Trophoblast cell (in vitro differentiated cells and primary cell): Measurements from ENCODE around the gene PIM3.

Experiments used
- DNase-seq, 2 donors: peaks; one replicate each; pipeline ENCODE4 v3.0.0-alpha.2; 2016
- H2AFZ ChIP-seq: 2 replicates; pipeline ENCODE4 v1.6.1; 2013; ENCODE audit warnings: low read length, moderate library complexity, mild to moderate bottlenecking; ENCODE audit not compliant: insufficient read depth, poor library complexity
- H2AK5ac ChIP-seq: 2 replicates; pipeline ENCODE4 v1.6.1; 2013; ENCODE audit warnings: mild to moderate bottlenecking, low read length
- H2BK120ac ChIP-seq: 2 replicates; pipeline ENCODE4 v1.6.1; 2013; ENCODE audit warnings: low read length, mild to moderate bottlenecking, moderate library complexity; ENCODE audit not compliant: insufficient read depth, poor library complexity
- H2BK12ac ChIP-seq: 2 replicates; pipeline ENCODE4 v1.6.1; 2013; ENCODE audit warnings: mild to moderate bottlenecking, low read length, moderate library complexity
- H2BK5ac ChIP-seq: 2 replicates; pipeline ENCODE4 v1.6.1; 2013; ENCODE audit warnings: low read length, low read depth, moderate library complexity, mild to moderate bottlenecking; ENCODE audit not compliant: poor library complexity
- H3K14ac ChIP-seq: 2 replicates; pipeline ENCODE4 v1.6.1; 2013; ENCODE audit warnings: mild to moderate bottlenecking, low read length
- H3K18ac ChIP-seq: 2 replicates; pipeline ENCODE4 v1.6.1; 2013; ENCODE audit warnings: mild to moderate bottlenecking, low read length
- H3K23ac ChIP-seq: 2 replicates; pipeline ENCODE4 v1.6.1; 2013; ENCODE audit warnings: low read length
- H3K27ac ChIP-seq: 2 replicates; pipeline ENCODE4 v1.5.1; 2013; ENCODE audit warnings: low read depth, mild to moderate bottlenecking, inconsistent platforms, low read length, moderate library complexity
- H3K27me3 ChIP-seq: 2 replicates; pipeline ENCODE4 v1.6.1; 2013; ENCODE audit warnings: inconsistent platforms, mild to moderate bottlenecking, low read length, moderate library complexity; ENCODE audit not compliant: insufficient read depth
- H3K36me3 ChIP-seq, 2 experiments: 1 replicate in 1 of 2; 2 replicates in 1 of 2; pipeline ENCODE4 v1.6.1; 2013; ENCODE audit warnings: low read length in 2 of 2, mild to moderate bottlenecking in 2 of 2, moderate library complexity in 1 of 2; ENCODE audit not compliant: insufficient read depth in 2 of 2, control insufficient read depth in 1 of 2
- H3K4ac ChIP-seq: 2 replicates; pipeline ENCODE4 v1.6.1; 2013; ENCODE audit warnings: low read depth, mild to moderate bottlenecking, low read length, moderate library complexity
- H3K4me1 ChIP-seq, 2 experiments: 1 replicate in 1 of 2; 2 replicates in 1 of 2; pipeline ENCODE4 v1.6.1; 2013; ENCODE audit warnings: low read length in 2 of 2, mild to moderate bottlenecking in 2 of 2, moderate library complexity in 1 of 2; ENCODE audit not compliant: insufficient read depth in 2 of 2, control insufficient read depth in 1 of 2
- H3K4me2 ChIP-seq: 2 replicates; pipeline ENCODE4 v1.6.1; 2013; ENCODE audit warnings: inconsistent platforms, mild to moderate bottlenecking, low read length, moderate library complexity
- H3K4me3 ChIP-seq: 2 replicates; pipeline ENCODE4 v1.5.1; 2013; ENCODE audit warnings: mild to moderate bottlenecking, low read depth, low read length, inconsistent platforms
- H3K79me1 ChIP-seq: one replicate; pipeline ENCODE4 v1.6.1; 2013; ENCODE audit warnings: low read length
- H3K79me2 ChIP-seq: 2 replicates; pipeline ENCODE4 v1.6.1; 2013; ENCODE audit warnings: low read length, mild to moderate bottlenecking; ENCODE audit not compliant: control insufficient read depth, insufficient read depth, poor library complexity
- H3K9ac ChIP-seq: 2 replicates; pipeline ENCODE4 v1.6.1; 2013; ENCODE audit warnings: mild to moderate bottlenecking, low read length
- H3K9me3 ChIP-seq: 2 replicates; pipeline ENCODE4 v1.6.1; 2013; ENCODE audit warnings: low read depth, mild to moderate bottlenecking, control low read depth, inconsistent platforms, low read length; ENCODE audit not compliant: insufficient read depth
- H4K12ac ChIP-seq: 2 replicates; pipeline ENCODE4 v1.6.1; 2013; ENCODE audit warnings: low read depth, mild to moderate bottlenecking, low read length, moderate library complexity
- H4K8ac ChIP-seq: 2 replicates; pipeline ENCODE4 v1.6.1; 2013; ENCODE audit warnings: low read depth, mild to moderate bottlenecking, low read length, moderate library complexity
- H4K91ac ChIP-seq: one replicate; pipeline ENCODE4 v1.6.1; 2013; ENCODE audit warnings: low read depth, mild to moderate bottlenecking, low read length, moderate library complexity
- WGBS: extraction: QIAGEN DNeasy Blood & Tissue Kit; methylation state at CpG from one replicate; pipeline ENCODE4 v1.1.7; 2013; ENCODE audit warnings: missing lambda C conversion rate; ENCODE audit not compliant: insufficient read length, insufficient coverage; ENCODE audit errors: extremely low coverage; 5-methylcytosine and 5-hydroxymethylcytosine counted together

Gene PIM3

GRCh38 chr22:49918911-49919881, 41.4 kb upstream of the PIM3 start:
- WGBS, result no CpG with 5 or more reads among the region's 47 CpGs
- peaks cover 11% of the 10 kb centered on the region for H3K79me1 ChIP-seq

DNA sequence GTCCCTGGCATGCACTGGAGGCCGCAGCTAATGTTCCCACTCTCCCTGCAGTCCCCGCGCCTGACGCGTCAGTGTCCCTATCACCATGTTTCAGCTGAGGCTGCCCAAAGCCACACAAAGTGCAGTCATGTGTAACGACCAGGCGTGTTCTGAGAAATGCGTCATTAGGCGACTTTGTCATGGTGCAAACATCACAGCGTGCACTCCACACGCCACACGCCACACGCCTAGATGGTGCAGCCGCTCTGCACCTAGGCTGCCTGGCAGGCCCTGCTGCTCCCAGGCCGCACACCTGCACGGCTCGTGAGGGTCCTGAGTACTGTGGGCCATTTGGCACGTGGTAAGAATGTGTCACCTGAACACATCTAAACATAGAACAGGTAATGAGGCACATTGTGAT, 39.7 kb upstream of the PIM3 start:
- H3K14ac ChIP-seq, result no peak overlapping the region
- H2BK5ac ChIP-seq, result no peak overlapping the region
- WGBS, result no CpG with 5 or more reads among the region's 18 CpGs
- H3K79me2 ChIP-seq, result peaks cover 8% of the 10 kb centered on the region
- H2AK5ac ChIP-seq, result no peak overlapping the region
- peaks cover 5 to 12% of the 10 kb centered on the region in 2 experiments for H3K4me1 ChIP-seq
- no peak overlapping the region for H3K4ac ChIP-seq
- no peak overlapping the region for H2BK120ac ChIP-seq
- H3K23ac ChIP-seq, result no peak overlapping the region
- H3K27me3 ChIP-seq, result no peaks in the 10 kb centered on the region
- DNase-seq, result no peak
- peaks cover 11% of the 10 kb centered on the region for H3K79me1 ChIP-seq
- no peak overlapping the region for H4K8ac ChIP-seq
- H3K18ac ChIP-seq, result no peak overlapping the region
- H2BK12ac ChIP-seq, result no peak overlapping the region
- no peak overlapping the region for H2AFZ ChIP-seq
- H3K4me2 ChIP-seq, result no peak overlapping the region
- no peak overlapping the region for H3K27ac ChIP-seq
- peaks cover 2% of the 10 kb centered on the region for H3K9me3 ChIP-seq
- no peak overlapping the region for H4K91ac ChIP-seq
- H3K4me3 ChIP-seq, result no peak overlapping the region
- H4K12ac ChIP-seq, result no peak overlapping the region
- no peak overlapping the region for H3K9ac ChIP-seq
- H3K36me3 ChIP-seq, result peaks cover 30 to 35% of the 10 kb centered on the region in 2 experiments

More at GRCh38 chr22:49918911-49919881, 41.4 kb upstream of the PIM3 start:
- Histone ChIP-seq H3K27ac (peak overlapping the region; percentile 10), H2AFZ (peak overlapping the region; percentile 6), H2BK12ac (no peak overlapping the region), H4K91ac (peak overlapping the region; percentile 45), H4K12ac (peak overlapping the region; percentile 50), H3K4ac (peak overlapping the region; percentile 7), H3K4me3 (peak overlapping the region; percentile 89), H4K8ac (peak overlapping the region; percentile 51), H3K79me2 (peaks cover 8% of the 10 kb centered on the region), H3K9me3 (peaks cover 2% of the 10 kb centered on the region), H3K4me2 (peak overlapping the region; percentile 87), H3K9ac (peak overlapping the region; percentile 91), H3K14ac (peak overlapping the region; percentile 87), H3K23ac (no peak overlapping the region), H2BK120ac (peak overlapping the region; percentile 73), H2BK5ac (peak overlapping the region; percentile 4), H3K27me3 (no peaks in the 10 kb centered on the region), H2AK5ac (peak overlapping the region; percentile 1), H3K4me1 (peaks cover 5 to 12% of the 10 kb centered on the region in 2 experiments), H3K18ac (peak overlapping the region; percentile 26), H3K36me3 (peaks cover 20 to 25% of the 10 kb centered on the region in 2 experiments)
- DNase-seq, result no peak

DNA sequence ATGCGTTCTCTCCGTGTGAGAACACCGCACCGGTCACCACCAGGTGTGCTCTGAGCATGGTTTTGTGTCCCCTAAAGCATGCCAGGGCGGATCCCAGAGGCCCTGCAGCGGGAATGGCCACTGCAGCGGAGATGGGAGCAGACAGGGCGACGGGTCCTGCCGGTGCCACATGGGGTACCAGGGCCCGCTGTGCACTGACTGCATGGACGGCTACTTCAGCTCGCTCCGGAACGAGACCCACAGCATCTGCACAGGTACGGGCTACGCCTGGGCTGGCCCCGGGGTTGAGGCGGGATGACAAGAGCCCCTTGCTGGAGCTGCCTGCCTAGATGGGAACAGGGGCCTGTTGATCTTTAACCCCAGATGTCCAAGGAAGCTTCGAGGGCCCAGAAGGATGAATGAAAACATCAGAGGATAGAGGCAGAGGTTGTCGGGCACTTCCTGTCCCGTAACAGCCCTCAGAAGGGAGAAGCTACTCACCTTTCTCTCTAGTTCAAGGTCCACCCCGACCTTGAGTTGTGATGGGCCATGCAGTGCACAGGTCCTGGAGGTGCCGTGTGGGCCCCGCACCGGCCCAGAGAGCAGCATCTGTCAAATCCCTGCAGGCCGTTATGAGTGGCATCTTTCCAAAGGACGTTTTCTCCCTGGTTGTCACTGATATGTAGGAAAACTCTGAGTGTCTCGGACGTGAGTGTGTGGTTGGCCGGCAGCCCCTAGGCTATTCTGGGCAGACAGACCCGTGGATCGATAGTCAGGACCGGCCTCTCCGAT, 38.9 kb upstream of the PIM3 start:
- Histone ChIP-seq H2BK120ac (no peak overlapping the region), H2BK5ac (no peak overlapping the region)
- DNase-seq, result no peak

GRCh38 chr22:49922484-49922883, 38.1 kb upstream of the PIM3 start:
- Histone ChIP-seq H2BK120ac (no peak overlapping the region), H3K14ac (no peak overlapping the region), H2AFZ (no peak overlapping the region), H3K9ac (no peak overlapping the region), H3K9me3 (peaks cover 2% of the 10 kb centered on the region), H3K4me1 (peaks cover 5 to 9% of the 10 kb centered on the region in 2 experiments), H2BK12ac (no peak overlapping the region), H3K79me1 (peaks cover 11% of the 10 kb centered on the region), H4K8ac (no peak overlapping the region), H3K27me3 (no peaks in the 10 kb centered on the region), H4K12ac (no peak overlapping the region), H3K36me3 (peaks cover 32 to 37% of the 10 kb centered on the region in 2 experiments), H3K4me3 (no peak overlapping the region), H3K23ac (no peak overlapping the region), H3K18ac (no peak overlapping the region), H2BK5ac (no peak overlapping the region), H4K91ac (no peak overlapping the region), H3K4me2 (no peak overlapping the region), H3K79me2 (peaks cover 8% of the 10 kb centered on the region), H3K4ac (no peak overlapping the region), H3K27ac (no peak overlapping the region), H2AK5ac (no peak overlapping the region)
- no CpG with 5 or more reads among the region's 22 CpGs for WGBS
- no peak for DNase-seq

More for the DNA sequence above, 38.9 kb upstream of the PIM3 start:
- no peak overlapping the region for H2AFZ ChIP-seq
- no peak overlapping the region for H4K12ac ChIP-seq
- H3K79me1 ChIP-seq, result peaks cover 11% of the 10 kb centered on the region
- H3K36me3 ChIP-seq, result peaks cover 31 to 37% of the 10 kb centered on the region in 2 experiments
- no peaks in the 10 kb centered on the region for H3K27me3 ChIP-seq
- H3K79me2 ChIP-seq, result peaks cover 8% of the 10 kb centered on the region
- H3K4me3 ChIP-seq, result no peak overlapping the region
- H3K4me1 ChIP-seq, result peaks cover 5 to 12% of the 10 kb centered on the region in 2 experiments
- no peak overlapping the region for H3K27ac ChIP-seq
- no peak overlapping the region for H3K4me2 ChIP-seq
- H4K8ac ChIP-seq, result no peak overlapping the region
- no peak overlapping the region for H3K9ac ChIP-seq
- peaks cover 2% of the 10 kb centered on the region for H3K9me3 ChIP-seq
- H4K91ac ChIP-seq, result no peak overlapping the region
- H3K4ac ChIP-seq, result no peak overlapping the region
- WGBS, result no CpG with 5 or more reads among the region's 35 CpGs
- no peak overlapping the region for H2AK5ac ChIP-seq
- H3K23ac ChIP-seq, result no peak overlapping the region
- H3K18ac ChIP-seq, result no peak overlapping the region
- H2BK12ac ChIP-seq, result no peak overlapping the region
- H3K14ac ChIP-seq, result no peak overlapping the region
